GM18499 (cell line): Measurements from ENCODE around the gene LARP1B.
"Not testable (repeated sequence)": the region's sequence is repeated elsewhere in the genome, so short reads cannot be mapped to it uniquely, and the experiment has no call there.

Experiments
- ATAC-seq: cut with Tn5 transposase; IDR thresholded peaks from one replicate; pipeline ENCODE4 v1.9.1; 2021; ENCODE audit warnings: moderate number of reproducible peaks; ENCODE audit not compliant: insufficient read depth, unreplicated experiment

Gene LARP1B

GRCh38 chr4:128060699-128061565 lies at the start of gene LARP1B:
LARP1B (plus strand) TSS chr4:128061312; CDS start chr4:128074952, 13,640 bp downstream.
- ATAC-seq: peak; percentile 84

- no peak for ATAC-seq
Measured at GRCh38 chr4:128025319-128025718, 35.8 kb upstream of the LARP1B start.

GRCh38 chr4:128029907-128030306 lies 31.2 kb upstream of the LARP1B start:
- ATAC-seq: no peak

- no peak for ATAC-seq
Measured at GRCh38 chr4:128031756-128032384, 29.2 kb upstream of the LARP1B start.

GRCh38 chr4:128039568-128039967 lies 21.5 kb upstream of the LARP1B start:
- no peak for ATAC-seq

GRCh38 chr4:128047019-128047418 lies 14.1 kb upstream of the LARP1B start:
- not testable (repeated sequence) for ATAC-seq

GRCh38 chr4:128047514-128047913 lies 13.6 kb upstream of the LARP1B start:
- ATAC-seq: not testable (repeated sequence)

GRCh38 chr4:128051229-128051628 lies 9.9 kb upstream of the LARP1B start:
- not testable (repeated sequence) for ATAC-seq

- not testable (repeated sequence) for ATAC-seq
Measured at GRCh38 chr4:128054907-128055306, 6.2 kb upstream of the LARP1B start.

- ATAC-seq: not testable (repeated sequence)
Measured at GRCh38 chr4:128055441-128056206, 5.5 kb upstream of the LARP1B start.

- no peak for ATAC-seq
Measured at GRCh38 chr4:128056396-128056795, 4.7 kb upstream of the LARP1B start.

- no peak for ATAC-seq
Measured at GRCh38 chr4:128060121-128060698, 902 bp upstream of the LARP1B start.

- peak; percentile 18 for ATAC-seq
Measured at GRCh38 chr4:128061566-128062536, 739 bp downstream of the LARP1B start.

- ATAC-seq: not testable (repeated sequence)
Measured at GRCh38 chr4:128066453-128066820, 5.3 kb downstream of the LARP1B start.

- no peak for ATAC-seq
Measured at GRCh38 chr4:128068918-128069317, 7.8 kb downstream of the LARP1B start.

- no peak for ATAC-seq
Measured at GRCh38 chr4:128076464-128076863, 15.4 kb downstream of the LARP1B start.

- ATAC-seq: not testable (repeated sequence)
Measured at GRCh38 chr4:128095293-128095692, 34.2 kb downstream of the LARP1B start.

- ATAC-seq: no peak
Measured at GRCh38 chr4:128107766-128108165, 46.7 kb downstream of the LARP1B start.

- ATAC-seq: no peak
Measured at GRCh38 chr4:128123036-128123435, 61.9 kb downstream of the LARP1B start.
